ENCODE results near the gene TSPAN18.

- TF ChIP-seq EZH2phosphoT487 (IDR thresholded peaks at IDR 0.05; ENCODE audit: borderline replicate concordance, low read length) (no peak), CTCF (IDR thresholded peaks at IDR 0.05; ENCODE audit: low read depth, low read length, poor library complexity, severe bottlenecking) (no peak)
Measured at GRCh38 chr11:44868455-44869421, 142.0 kb downstream of the TSPAN18 start.

Measured in DOHH2 (cell line).